CD14-positive monocyte (primary cell): ENCODE measurements around the gene C6orf132. TPM values are rescaled to one million over a fixed set of nuclear protein-coding genes. Genes with fewer than 3 reads are reported as not detected.

Experiments
- DNase-seq, 3 donors: peaks; one replicate each; pipeline ENCODE4 v3.0.0-alpha.2; 2011 to 2022
- H2AFZ ChIP-seq: 2 replicates; pipeline ENCODE4 v1.6.0; 2012; ENCODE audit warnings: mild to moderate bottlenecking, low read depth, low read length, inconsistent platforms; ENCODE audit not compliant: insufficient read depth, poor library complexity, severe bottlenecking
- H3K27ac ChIP-seq, 2 donors: 1 replicate in 1 of 2; 2 replicates in 1 of 2; pipeline ENCODE4 v1.5.1; 2012 to 2013; ENCODE audit warnings: low read length in 2 of 2, control low read depth in 1 of 2, inconsistent platforms in 1 of 2, low read depth in 1 of 2, mild to moderate bottlenecking in 1 of 2
- H3K27me3 ChIP-seq, 2 donors: one replicate each; pipeline versions ENCODE4 v1.6.0 to v1.6.1; 2011 to 2013; ENCODE audit warnings: low read length in 2 of 2; ENCODE audit not compliant: control insufficient read depth in 2 of 2, insufficient read depth in 2 of 2
- H3K36me3 ChIP-seq, 2 donors: replicated peaks in 1 of 2; 1 replicate in 1 of 2; 2 replicates in 1 of 2; pipeline versions ENCODE4 v1.5.1 to v1.6.1; 2012 to 2013; ENCODE audit warnings: low read length in 2 of 2, control low read depth in 1 of 2, inconsistent platforms in 1 of 2, mild to moderate bottlenecking in 1 of 2; ENCODE audit not compliant: insufficient read depth in 2 of 2, control insufficient read depth in 1 of 2
- H3K4me1 ChIP-seq, 2 donors: 1 replicate in 1 of 2; 2 replicates in 1 of 2; pipeline versions ENCODE4 v1.5.1 to v1.6.1; 2012 to 2013; ENCODE audit warnings: low read length in 2 of 2, control low read depth in 1 of 2, inconsistent platforms in 1 of 2, mild to moderate bottlenecking in 1 of 2, moderate library complexity in 1 of 2; ENCODE audit not compliant: insufficient read depth in 2 of 2, control insufficient read depth in 1 of 2
- H3K4me2 ChIP-seq: replicated peaks from 2 replicates; pipeline ENCODE3; 2012; ENCODE audit warnings: low read length, moderate library complexity, mild to moderate bottlenecking; ENCODE audit not compliant: poor library complexity, severe bottlenecking; ENCODE audit errors: extremely low read depth
- H3K4me3 ChIP-seq, 3 experiments: fragments of 200-600 bp in 1 of 3; sonication (generic) in 1 of 3; replicated peaks in 1 of 3; 1 replicate in 2 of 3; 2 replicates in 1 of 3; pipeline ENCODE4 v1.5.1; 2011 to 2013; ENCODE audit warnings: low read length in 3 of 3, mild to moderate bottlenecking in 3 of 3, control low read depth in 2 of 3, low read depth in 2 of 3, inconsistent platforms in 1 of 3, moderate library complexity in 1 of 3
- H3K79me2 ChIP-seq: 2 replicates; pipeline ENCODE4 v1.6.0; 2012; ENCODE audit warnings: mild to moderate bottlenecking, control low read depth, inconsistent platforms, low read length, moderate library complexity; ENCODE audit not compliant: insufficient read depth
- H3K9ac ChIP-seq: 2 replicates; pipeline ENCODE4 v1.6.0; 2017; ENCODE audit warnings: low read length, mild to moderate bottlenecking; ENCODE audit not compliant: insufficient read depth, poor library complexity, severe bottlenecking
- H3K9me3 ChIP-seq, 2 donors: replicated peaks in 1 of 2; 1 replicate in 1 of 2; 2 replicates in 1 of 2; pipeline versions ENCODE4 v1.5.1 to v1.6.1; 2012 to 2013; ENCODE audit warnings: low read length in 2 of 2, control low read depth in 1 of 2; ENCODE audit not compliant: control insufficient read depth in 1 of 2, insufficient read depth in 1 of 2
- H4K20me1 ChIP-seq: 2 replicates; pipeline ENCODE4 v1.6.0; 2012; ENCODE audit warnings: mild to moderate bottlenecking, low read length, control low read depth, moderate library complexity; ENCODE audit not compliant: insufficient read depth
- H3K27ac Mint-ChIP-seq, 7 donors: one replicate each; pipeline ENCODE4 v1.8.0; 2020; ENCODE audit warnings: mild to moderate bottlenecking in 7 of 7, mixed read lengths in 7 of 7, moderate library complexity in 6 of 7, inconsistent platforms in 2 of 7
- H3K27me3 Mint-ChIP-seq, 3 donors: one replicate each; pipeline ENCODE4 v1.8.0; 2021 to 2022; ENCODE audit warnings: low read depth in 3 of 3, mild to moderate bottlenecking in 3 of 3, mixed read lengths in 3 of 3, moderate library complexity in 3 of 3, inconsistent platforms in 1 of 3
- H3K36me3 Mint-ChIP-seq, 2 donors: one replicate each; pipeline ENCODE4 v1.8.0; 2020; ENCODE audit warnings: mixed read lengths in 2 of 2, inconsistent platforms in 1 of 2, mild to moderate bottlenecking in 1 of 2
- H3K4me1 Mint-ChIP-seq: one replicate; pipeline ENCODE4 v1.8.0; 2020; ENCODE audit warnings: mild to moderate bottlenecking, mixed read lengths
- H3K4me3 Mint-ChIP-seq, 2 donors: one replicate each; pipeline ENCODE4 v1.8.0; 2020; ENCODE audit warnings: mild to moderate bottlenecking in 2 of 2, mixed read lengths in 2 of 2, moderate library complexity in 1 of 2
- H3K9me3 Mint-ChIP-seq, 7 donors: one replicate each; pipeline ENCODE4 v1.8.0; 2020 to 2022; ENCODE audit warnings: mixed read lengths in 7 of 7, mild to moderate bottlenecking in 6 of 7, moderate library complexity in 6 of 7, inconsistent platforms in 2 of 7
- WGBS: methylation state at CpG from one replicate; pipeline ENCODE4 v1.1.5; 2013; ENCODE audit warnings: missing lambda C conversion rate; ENCODE audit not compliant: insufficient coverage; 5-methylcytosine and 5-hydroxymethylcytosine counted together
- intact Hi-C, 2 donors: fragments of 100-400 bp; cut with micrococcal nuclease; formaldehyde crosslinking; loops; one replicate each; pipeline versions ENCODE4 v1.15.0 to v1.15.1; 2023
- polyA plus RNA-seq, 3 donors: library from polyadenylated mRNA; depleted of rRNA in 1 of 3; unstranded in 2 of 3; stranded (reverse) in 1 of 3; fragments of 300-500 nt in 2 of 3; fragments of >200 nt in 1 of 3; fragmentation: Illumina TruSeq in 2 of 3; gene quantifications; 1 replicate in 2 of 3; 2 replicates in 1 of 3; pipeline ENCODE4 v1.2.3, GENCODE V29; 2012 to 2021
- TF ChIP-seq, protein P1 (sequence below): fragments of 200-600 bp; IDR thresholded peaks from one replicate; pipeline ENCODE4 v1.8.0; 2022; ENCODE audit warnings: antibody characterized with exemption, mild to moderate bottlenecking

Gene C6orf132
- polyA plus RNA-seq, 3 donors: not detected

- peaks cover 32% of the 10 kb centered on the region for H3K4me1 Mint-ChIP-seq
- H3K4me2 ChIP-seq: peak overlapping the region; percentile 23
Observed at GRCh38 chr6:42140032-42140431, 2.4 kb downstream of the C6orf132 start.

GRCh38 chr6:42138630-42139619, 3.5 kb downstream of the C6orf132 start:
- no peak for DNase-seq
- peaks cover 21 to 34% (median 31%) of the 10 kb centered on the region in 3 donors for H3K27me3 Mint-ChIP-seq
- peaks cover 24 to 31% of the 10 kb centered on the region in 2 donors for H3K4me1 ChIP-seq
- no peak overlapping the region for H3K27ac Mint-ChIP-seq
- no peaks in the 10 kb centered on the region for H3K9me3 ChIP-seq
- H3K9ac ChIP-seq: no peak overlapping the region
- intact Hi-C loops: no loop called here
- H3K4me1 Mint-ChIP-seq: peaks cover 30% of the 10 kb centered on the region
- no peaks in the 10 kb centered on the region for H3K36me3 ChIP-seq
- H3K4me3 ChIP-seq: no peak overlapping the region
- H3K4me3 Mint-ChIP-seq: no peak overlapping the region
- H3K27ac ChIP-seq: no peak overlapping the region
- no peak overlapping the region for H2AFZ ChIP-seq
- H3K27me3 ChIP-seq: peaks cover 0 to 29% of the 10 kb centered on the region in 2 donors
- no peaks in the 10 kb centered on the region for H3K79me2 ChIP-seq
- TF ChIP-seq, protein P1, sequence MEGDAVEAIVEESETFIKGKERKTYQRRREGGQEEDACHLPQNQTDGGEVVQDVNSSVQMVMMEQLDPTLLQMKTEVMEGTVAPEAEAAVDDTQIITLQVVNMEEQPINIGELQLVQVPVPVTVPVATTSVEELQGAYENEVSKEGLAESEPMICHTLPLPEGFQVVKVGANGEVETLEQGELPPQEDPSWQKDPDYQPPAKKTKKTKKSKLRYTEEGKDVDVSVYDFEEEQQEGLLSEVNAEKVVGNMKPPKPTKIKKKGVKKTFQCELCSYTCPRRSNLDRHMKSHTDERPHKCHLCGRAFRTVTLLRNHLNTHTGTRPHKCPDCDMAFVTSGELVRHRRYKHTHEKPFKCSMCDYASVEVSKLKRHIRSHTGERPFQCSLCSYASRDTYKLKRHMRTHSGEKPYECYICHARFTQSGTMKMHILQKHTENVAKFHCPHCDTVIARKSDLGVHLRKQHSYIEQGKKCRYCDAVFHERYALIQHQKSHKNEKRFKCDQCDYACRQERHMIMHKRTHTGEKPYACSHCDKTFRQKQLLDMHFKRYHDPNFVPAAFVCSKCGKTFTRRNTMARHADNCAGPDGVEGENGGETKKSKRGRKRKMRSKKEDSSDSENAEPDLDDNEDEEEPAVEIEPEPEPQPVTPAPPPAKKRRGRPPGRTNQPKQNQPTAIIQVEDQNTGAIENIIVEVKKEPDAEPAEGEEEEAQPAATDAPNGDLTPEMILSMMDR: no peak
- 92% methylated on average over 4 of the region's 9 CpGs for WGBS
- no peak overlapping the region for H3K4me2 ChIP-seq
- peaks cover 0 to 1% (median 0%) of the 10 kb centered on the region in 7 donors for H3K9me3 Mint-ChIP-seq
- no peaks in the 10 kb centered on the region for H4K20me1 ChIP-seq
- H3K36me3 Mint-ChIP-seq: peaks cover 0 to 4% of the 10 kb centered on the region in 2 donors

More at GRCh38 chr6:42140032-42140431, 2.4 kb downstream of the C6orf132 start:
- H3K9me3 ChIP-seq: no peaks in the 10 kb centered on the region
- H3K27me3 ChIP-seq: peaks cover 0 to 30% of the 10 kb centered on the region in 2 donors
- DNase-seq: peak; percentile 61
- no peak overlapping the region for H3K27ac ChIP-seq
- peak overlapping the region; percentile 17 for H3K9ac ChIP-seq
- TF ChIP-seq, protein P1: no peak
- Mint-ChIP-seq H3K36me3 (peaks cover 0 to 5% of the 10 kb centered on the region in 2 donors), H3K4me3 (peak overlapping the region in 1 of 2 donors; percentile 56), H3K27ac (no peak overlapping the region), H3K27me3 (peaks cover 21 to 34% (median 33%) of the 10 kb centered on the region in 3 donors), H3K9me3 (peaks cover 0 to 1% (median 0%) of the 10 kb centered on the region in 7 donors)
- no peaks in the 10 kb centered on the region for H3K79me2 ChIP-seq
- H3K4me1 ChIP-seq: peaks cover 24 to 31% of the 10 kb centered on the region in 2 donors
- peak overlapping the region; percentile 16 for H2AFZ ChIP-seq
- no peaks in the 10 kb centered on the region for H3K36me3 ChIP-seq
- intact Hi-C loops: no loop called here
- 25% methylated on average over 4 of the region's 5 CpGs for WGBS
- no peak overlapping the region for H3K4me3 ChIP-seq
- no peaks in the 10 kb centered on the region for H4K20me1 ChIP-seq
